Measurements from ENCODE around the gene STRBP.
"Not testable (repeated sequence)": the region's sequence is repeated elsewhere in the genome, so short reads cannot be mapped to it uniquely, and the experiment has no call there.

Gene STRBP

GRCh38 chr9:123283455-123283854, 15.1 kb upstream of the STRBP start:
- FAIRE-seq = no peak
- DNase-seq (ENCODE audit: insufficient read length, low spot score) = no peak
- no peak for TF ChIP-seq CTCF (IDR thresholded peaks at IDR 0.05; ENCODE audit: insufficient read depth, missing control alignments)

DNA sequence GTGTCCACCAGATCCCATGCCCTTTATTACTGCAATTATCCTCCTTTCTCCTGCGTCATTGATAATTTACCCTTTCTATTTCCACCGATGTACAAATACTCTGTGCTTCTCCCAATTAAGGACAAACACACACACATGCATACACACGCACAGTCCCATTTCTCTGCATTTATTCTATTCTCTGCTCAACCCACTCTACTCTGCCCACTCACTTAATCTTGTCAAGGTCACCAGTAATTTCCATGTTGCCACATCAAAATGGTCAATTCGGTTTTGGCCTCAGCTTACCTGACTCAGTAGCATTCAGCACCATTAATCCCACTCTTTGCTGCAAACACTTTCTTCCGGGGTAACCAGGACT, 14.6 kb upstream of the STRBP start:
- FAIRE-seq (no peak), DNase-seq (ENCODE audit: insufficient read length, low spot score) (no peak)
- TF ChIP-seq CTCF (IDR thresholded peaks at IDR 0.05; ENCODE audit: insufficient read depth, missing control alignments) = no peak

DNA sequence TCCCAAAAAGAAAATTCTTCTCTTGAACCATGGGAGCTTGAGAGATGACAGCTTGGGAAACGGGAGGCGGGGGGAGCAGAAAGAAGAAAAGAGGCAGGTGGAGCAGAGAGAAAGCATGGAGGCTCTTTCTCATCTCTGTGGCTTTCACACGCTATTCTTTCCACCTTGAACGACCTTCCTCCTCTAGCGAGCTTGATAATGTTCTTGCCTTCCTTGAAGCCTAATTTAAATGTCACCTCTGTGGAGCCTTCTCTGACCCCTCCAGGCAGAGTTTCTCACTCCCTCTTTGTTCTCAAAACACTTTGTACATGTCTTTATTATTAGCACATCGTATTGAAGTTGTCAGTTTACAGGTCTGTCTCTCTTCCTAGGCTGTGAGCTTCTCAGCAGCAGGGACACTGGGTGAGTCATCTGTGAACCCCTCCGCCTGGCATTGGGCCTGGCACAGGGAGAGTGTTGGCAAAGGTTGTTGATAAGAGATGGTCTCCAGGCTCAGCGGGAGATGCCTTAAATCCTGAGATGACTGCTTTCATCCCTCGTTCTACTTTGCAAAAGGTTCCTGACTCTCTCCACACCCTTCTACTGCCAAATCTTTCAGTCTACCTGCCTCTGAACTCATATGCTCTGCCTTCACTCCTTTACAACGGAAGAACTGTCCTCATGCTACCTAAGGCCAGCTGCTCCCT, 14.1 kb upstream of the STRBP start:
- FAIRE-seq (no peak), DNase-seq (ENCODE audit: insufficient read length, low spot score) (no peak)
- no peak for TF ChIP-seq CTCF (IDR thresholded peaks at IDR 0.05; ENCODE audit: insufficient read depth, missing control alignments)

DNA sequence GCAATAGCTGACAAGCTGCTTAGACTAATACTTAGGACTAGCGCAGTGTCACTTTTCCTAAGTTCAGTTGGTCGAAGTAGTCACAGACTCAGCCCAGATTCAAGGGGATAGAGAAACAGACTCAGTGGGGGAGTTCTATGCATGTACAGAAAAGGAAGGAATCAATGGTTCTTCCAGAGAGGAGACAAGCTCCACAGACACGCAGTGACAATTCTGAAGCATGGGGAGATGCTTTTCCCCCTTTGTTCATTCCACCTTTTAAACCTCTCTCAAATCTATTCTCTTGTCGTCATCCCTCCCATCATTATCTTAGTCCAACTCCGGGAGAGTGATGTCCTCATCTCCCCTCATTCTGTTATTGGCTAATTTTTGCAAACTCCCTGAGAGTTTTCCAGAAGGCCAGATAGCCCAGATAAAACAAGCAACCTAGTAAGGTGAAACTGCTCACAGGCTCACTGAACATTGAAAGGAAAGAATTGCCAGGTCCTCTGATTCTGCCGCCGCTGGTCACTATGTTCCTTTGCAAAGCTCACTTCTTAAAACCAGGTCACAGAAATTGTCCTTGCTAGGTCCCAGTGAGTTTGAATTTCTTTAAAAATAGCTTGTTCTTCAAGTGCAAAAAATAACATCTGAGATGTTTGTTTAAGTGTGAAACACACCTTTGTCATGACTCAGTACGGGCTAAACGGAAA, 13.4 kb upstream of the STRBP start:
- no peak for FAIRE-seq
- TF ChIP-seq CTCF (IDR thresholded peaks at IDR 0.05; ENCODE audit: insufficient read depth, missing control alignments) = no peak
- DNase-seq (ENCODE audit: insufficient read length, low spot score) = no peak

DNA sequence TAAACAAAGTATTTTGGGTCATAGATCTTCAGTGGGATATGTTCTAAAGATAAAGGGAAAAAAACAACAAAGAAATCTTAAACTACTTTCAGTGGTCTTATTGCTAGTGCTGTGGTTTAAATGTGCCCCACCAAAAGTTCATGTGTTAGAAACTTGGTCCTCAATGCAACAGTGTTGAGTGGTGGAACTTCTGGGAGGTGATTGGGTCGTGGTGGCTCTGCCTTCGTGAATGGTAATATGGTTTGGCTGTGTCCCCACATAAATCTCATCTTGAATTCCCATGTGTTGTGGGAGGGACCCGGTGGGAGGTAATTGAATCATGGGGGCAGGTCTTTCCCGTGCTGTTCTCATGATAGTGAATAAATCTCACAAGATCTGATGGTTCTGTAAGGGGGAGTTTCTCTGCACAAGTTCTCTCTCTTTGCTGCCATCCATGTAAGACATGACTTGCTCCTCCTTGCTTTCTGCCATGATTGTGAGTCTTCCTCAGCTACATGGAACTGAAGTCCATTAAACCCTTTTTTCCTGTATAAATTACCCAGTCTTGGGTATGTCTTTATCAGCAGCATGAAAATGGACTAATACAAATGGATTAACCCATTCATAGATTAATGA, 10.6 kb upstream of the STRBP start:
- FAIRE-seq; DNase-seq (ENCODE audit: insufficient read length, low spot score): not testable (repeated sequence)

DNA sequence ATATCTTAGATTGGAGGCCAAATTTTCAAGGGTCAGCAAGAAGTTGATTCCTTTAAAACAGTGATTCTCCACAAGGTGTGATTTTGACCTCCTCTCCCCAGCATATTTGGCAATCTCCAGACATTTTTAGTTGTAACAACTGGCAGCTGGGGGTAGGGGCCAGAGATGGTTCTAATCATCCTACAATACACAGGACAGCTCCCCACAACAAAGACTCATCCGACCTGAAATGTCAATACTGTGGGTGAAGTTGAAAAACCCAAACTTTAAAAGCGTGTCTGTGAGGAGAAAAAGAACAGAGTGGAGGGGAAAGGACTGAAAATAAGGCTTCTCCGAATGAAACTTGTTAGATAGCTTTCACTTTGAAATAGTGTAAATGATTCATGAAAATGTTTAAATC, 10.0 kb upstream of the STRBP start:
- no peak for TF ChIP-seq CTCF (IDR thresholded peaks at IDR 0.05; ENCODE audit: insufficient read depth, missing control alignments)
- FAIRE-seq (no peak), DNase-seq (ENCODE audit: insufficient read length, low spot score) (no peak)

GRCh38 chr9:123276551-123276950, 8.2 kb upstream of the STRBP start:
- DNase-seq (ENCODE audit: insufficient read length, low spot score) (no peak), FAIRE-seq (no peak)
- no peak for TF ChIP-seq CTCF (IDR thresholded peaks at IDR 0.05; ENCODE audit: insufficient read depth, missing control alignments)

- DNase-seq (ENCODE audit: insufficient read length, low spot score); FAIRE-seq: not testable (repeated sequence)
Observed at GRCh38 chr9:123271133-123271532, 2.7 kb upstream of the STRBP start.
